Measurements from ENCODE around the gene MRPS16. TPM values are rescaled to one million over a fixed set of nuclear protein-coding genes. Genes with fewer than 3 reads are reported as not detected.
"Not testable (repeated sequence)": the region's sequence is repeated elsewhere in the genome, so short reads cannot be mapped to it uniquely, and the experiment has no call there.

Gene MRPS16
- total RNA-seq = 10 to 100 TPM; 78.8 to 82.1 TPM
- long read RNA-seq, transcript MRPS16-202 (3 exons, 2,634 nt) = major isoform, 47 of 59 reads
- long read RNA-seq, partial matches to known transcripts = 5 of 59 reads
- long read RNA-seq, other reads (novel, unspliced or antisense) = 7 of 59 reads

DNA sequence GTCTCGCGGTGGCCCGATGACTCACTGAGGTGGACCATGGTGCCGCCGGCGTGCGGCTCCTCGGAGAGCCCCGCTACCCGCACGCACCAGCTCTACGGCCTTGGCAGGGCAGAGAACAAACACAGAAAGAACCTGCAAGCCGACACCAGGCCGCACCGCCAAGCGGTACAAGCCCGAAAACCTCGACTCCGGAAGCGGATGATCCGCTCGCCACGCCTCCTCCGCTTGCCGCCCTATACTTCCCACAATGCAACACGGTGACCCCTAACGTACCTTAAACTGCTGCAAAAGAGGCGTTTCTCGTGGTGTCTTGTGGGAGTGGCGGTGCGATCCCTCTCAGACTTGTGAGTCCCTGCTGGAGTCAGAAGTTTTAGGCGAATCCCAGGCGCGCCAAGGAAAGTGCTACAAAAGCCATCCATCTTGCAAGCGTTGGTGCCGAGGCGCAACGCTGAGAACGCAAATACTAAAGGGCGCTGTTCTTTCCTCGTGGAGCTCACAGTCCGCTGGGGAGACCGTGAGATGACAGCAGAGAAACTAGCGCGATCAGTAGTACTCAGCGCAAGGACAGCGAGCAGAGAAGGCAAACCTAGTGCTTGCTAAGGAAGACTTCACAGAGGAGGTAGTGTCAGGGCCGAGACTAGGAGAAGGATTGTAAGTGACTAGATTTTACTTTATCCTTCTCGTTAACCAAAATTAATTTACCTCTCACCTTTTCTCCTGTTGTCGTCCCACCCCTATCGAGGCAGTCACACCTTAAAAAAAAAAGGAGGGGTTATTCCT is at the start of gene MRPS16:
MRPS16 (minus strand) TSS at position 200 of the 780 bp plus-strand sequence; CDS start at position 38, 162 bp downstream.
- intact Hi-C loops (cut with DNase I) = no loop called here
- peak; percentile 95 for DNase-seq
- ATAC-seq = peak; percentile 99 to 100

DNA sequence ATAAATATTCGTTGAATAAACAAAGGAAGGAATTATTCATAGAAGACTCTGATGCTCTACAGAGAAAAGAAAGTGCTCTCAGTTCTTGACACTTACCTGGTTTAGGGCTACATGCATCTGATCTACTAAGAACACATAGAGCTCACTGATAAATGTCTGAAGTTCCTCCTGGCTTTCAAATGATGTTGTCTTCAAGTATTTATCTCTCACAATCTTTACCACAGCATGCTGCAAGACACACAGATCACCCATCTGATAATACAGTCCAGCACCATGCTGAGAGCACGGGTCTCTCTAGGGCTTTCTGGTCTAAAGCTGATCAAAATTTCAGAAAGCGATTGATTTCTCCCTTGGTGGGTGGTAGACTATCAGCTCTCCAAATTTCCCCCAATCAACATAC is 44.5 kb upstream of the MRPS16 start:
- intact Hi-C loops (cut with DNase I) = no loop called here
- ATAC-seq (no peak), DNase-seq (no peak)

DNA sequence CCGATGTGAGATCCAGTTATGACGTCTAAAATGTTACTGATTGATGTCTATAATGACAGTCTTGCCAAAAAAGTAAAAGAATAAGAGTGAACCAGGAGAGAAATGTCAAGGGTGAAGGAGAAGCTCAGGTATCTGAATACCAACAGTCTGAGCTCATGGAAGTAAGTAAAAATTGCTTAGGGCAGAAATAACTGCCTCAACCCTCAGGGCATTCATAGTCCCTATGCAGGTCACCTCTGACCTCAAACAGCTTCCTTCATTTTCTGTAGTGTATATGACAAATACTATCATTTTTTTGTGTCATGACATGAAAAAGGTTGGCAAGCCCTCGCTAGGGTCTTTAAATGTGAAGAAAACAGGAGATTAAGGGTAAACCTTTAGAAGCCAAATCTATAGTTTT is 41.0 kb upstream of the MRPS16 start:
- intact Hi-C loops (cut with DNase I) = no loop called here
- DNase-seq (no peak), ATAC-seq (no peak)

DNA sequence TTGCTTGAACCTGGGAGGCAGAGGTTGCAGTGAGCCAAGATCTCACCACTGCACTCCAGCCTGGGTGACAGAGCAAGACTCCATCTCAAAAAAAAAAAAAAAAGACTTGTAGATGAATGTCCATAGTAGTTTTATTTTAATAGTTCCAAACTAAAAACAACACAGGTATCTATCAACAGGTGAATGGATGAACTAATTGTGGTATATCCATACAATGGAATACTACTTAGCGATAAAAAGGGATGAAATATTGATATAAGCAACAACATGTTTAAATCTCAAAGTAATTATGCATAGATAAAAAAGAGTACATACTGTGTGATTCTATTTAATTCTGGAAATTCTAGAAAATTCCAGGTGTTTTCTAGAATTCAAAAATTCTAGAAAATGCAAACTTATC is 37.5 kb upstream of the MRPS16 start:
- intact Hi-C loops (cut with DNase I) = no loop called here
- ATAC-seq = no peak
- no peak for DNase-seq

DNA sequence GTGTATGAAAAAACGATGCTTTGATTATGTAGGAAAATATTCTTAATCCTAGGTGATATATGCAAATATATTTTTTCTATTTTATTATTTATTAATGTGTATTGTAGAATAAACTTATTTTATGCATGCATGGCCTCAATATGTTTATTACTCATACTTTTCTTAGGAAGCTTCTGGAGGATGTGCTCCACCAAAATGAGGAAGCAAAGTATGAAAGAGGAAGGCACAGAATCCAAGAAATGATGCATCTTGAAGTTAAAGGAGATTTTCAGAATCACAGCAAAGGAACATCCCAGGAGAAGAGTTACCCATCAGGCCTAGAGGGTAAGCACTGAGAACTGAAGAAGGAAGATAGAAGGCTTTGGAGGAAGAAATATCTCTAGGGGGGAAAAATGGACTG is 35.0 kb upstream of the MRPS16 start:
- DNase-seq = no peak
- intact Hi-C loops (cut with DNase I) = no loop called here
- no peak for ATAC-seq

DNA sequence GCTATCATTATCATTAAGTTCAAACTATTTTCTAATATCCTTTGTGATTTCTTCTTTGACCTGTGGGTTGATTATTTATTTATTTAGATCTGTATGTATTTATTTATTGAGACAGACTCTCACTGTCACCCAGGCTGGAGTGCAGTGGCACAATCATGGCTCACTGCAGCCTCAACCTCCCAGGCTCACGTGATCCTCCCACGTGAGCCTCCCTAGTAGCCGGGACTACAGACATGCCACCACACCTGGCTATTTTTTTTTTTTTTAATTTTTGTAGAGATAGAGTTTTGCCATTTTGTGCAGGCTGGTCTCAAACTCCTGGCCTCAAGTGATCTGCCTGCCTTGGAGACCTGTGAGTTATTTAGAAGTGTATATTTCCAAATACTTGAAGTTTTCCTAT is 28.7 kb upstream of the MRPS16 start:
- intact Hi-C loops (cut with DNase I) = no loop called here
- DNase-seq (no peak), ATAC-seq (no peak)

DNA sequence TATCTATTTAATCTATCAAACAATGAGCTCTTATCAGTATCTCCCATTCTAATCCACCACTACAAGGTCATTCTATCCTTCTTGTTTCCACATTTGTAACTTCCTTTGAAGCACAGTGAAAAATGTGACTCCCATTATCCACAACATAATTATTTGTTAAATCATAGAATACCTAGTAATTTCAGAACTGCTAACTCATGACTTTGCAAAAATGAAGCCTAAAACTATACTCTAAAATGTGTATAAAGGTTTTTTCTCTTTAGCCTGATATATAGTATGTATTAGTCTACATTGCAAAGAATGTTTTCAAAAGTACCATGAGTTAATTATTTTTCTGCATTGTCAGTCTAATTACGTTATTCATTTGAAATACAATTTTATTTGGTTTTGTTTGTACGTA is 12.0 kb upstream of the MRPS16 start:
- intact Hi-C loops (cut with DNase I) = no loop called here
- ATAC-seq (no peak), DNase-seq (no peak)

DNA sequence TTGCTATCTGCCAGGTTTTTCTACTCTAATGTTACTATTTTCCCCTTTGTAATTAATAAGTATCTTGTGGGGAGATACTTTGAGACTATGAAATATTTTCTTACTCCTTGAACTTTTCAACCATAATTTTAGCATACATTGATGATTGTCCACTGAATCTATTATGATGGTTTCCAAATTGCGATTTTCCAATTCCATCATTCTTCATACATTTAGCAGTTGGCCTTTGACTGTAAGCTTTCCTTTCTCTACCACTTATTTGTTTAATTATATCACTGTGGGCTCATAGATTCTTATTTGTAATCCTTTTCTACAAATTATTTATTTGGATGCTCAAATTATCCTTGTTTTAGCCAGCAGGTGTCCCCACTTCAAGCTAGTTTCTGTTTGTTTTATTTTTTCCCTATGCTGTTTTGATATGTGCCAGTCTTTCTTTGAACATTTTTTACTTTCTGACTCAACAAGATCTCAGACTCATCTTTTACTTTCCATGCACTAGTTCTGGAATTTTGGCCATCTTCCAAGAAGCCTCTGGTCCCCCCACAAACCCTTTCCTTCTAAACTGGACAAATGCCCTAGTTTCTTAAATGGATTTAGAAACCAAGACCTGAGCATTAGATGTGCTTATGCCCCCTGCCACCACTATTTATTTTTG is 11.4 kb upstream of the MRPS16 start:
- intact Hi-C loops (cut with DNase I) = no loop called here
- DNase-seq = no peak
- ATAC-seq = no peak

DNA sequence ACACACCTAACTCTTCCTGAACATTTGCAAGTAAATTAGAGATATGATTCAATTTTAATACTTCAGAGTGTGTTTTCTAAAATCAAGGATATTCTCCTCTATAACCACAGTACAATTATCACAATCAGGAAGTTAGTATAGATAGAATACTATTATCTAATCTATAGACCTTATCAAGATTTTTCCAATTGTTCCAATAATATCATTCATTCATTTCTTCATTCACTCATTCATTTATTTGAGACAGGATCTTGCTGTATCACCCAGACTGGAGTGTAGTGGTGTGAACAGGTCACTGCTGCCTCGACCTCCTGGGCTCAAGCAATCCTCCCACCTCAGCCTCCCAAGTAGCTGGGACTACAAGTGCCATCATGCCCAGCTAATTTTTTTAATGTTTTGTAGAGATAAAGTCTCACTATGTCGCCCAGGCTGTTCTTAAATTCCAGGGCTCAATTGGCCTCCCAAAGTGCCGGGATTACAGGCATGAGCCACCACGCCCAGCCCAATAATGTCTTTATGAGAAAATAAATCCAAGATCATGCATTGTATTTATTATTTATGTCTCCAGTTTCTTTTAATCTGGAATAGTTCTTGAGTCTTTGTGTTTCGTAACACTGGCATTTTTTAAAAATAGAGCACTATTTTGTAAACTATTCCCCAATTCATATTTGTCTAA is 10.6 kb upstream of the MRPS16 start:
- intact Hi-C loops (cut with DNase I) = no loop called here
- ATAC-seq (no peak), DNase-seq (no peak)

DNA sequence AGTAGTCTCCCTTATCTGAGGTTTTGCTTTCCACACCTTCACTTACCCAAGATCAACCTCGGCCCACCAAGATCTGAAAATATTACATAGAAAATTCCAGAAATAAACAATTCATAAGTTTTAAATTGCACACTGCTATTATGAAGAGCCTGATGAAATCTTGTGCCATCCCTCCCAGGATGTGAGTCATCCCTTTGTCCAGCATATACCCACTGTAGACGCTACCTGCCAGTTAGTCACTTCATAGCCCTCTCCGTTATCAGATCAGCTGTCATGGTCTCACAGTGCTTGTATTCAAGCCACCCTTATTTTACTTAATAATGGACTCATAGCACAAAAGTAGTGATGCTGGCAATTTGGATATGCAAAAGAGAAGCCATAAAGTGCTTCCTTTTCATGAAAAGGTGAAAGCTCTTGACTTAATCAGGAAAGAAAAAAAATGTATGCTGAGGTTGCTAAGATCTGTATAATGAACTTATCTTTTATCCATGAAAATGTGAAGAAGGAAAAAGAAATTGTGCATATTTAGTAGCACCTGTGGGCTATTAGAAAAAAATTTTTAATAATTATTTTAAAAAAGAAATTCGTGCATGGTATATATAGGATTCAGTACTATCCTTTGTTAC is 9.8 kb upstream of the MRPS16 start:
- ATAC-seq = no peak
- intact Hi-C loops (cut with DNase I) = no loop called here
- no peak for DNase-seq

DNA sequence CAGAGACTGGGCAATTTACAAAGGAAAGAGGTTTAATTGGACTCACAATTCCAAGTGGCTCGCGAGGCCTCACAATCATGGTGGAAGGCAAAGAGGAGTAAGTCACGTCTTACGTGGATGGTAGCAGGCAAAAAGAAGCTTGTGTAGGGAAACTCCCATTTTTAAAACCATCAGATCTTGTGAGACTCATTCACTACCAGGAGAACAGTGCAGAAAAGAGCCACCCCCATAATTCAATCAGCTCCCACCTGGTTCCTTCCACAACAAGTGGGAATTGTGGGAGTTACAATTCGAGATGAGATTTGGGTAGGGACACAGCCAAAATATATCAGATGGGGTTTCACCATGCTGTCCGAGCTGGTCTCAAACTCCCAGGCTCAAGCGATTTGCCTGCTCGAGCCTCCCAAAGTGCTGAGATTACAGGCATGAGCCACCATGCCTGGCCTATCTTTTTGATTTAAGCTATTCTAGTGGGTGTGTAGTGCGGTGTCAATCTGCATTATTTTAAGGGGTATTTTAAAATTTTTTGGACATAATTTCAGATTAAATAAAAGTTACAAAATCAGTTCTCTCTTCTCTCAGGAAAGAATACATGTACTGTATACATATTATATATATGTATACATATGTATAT is 9.0 kb upstream of the MRPS16 start:
- ATAC-seq = no peak
- intact Hi-C loops (cut with DNase I) = no loop called here
- no peak for DNase-seq

DNA sequence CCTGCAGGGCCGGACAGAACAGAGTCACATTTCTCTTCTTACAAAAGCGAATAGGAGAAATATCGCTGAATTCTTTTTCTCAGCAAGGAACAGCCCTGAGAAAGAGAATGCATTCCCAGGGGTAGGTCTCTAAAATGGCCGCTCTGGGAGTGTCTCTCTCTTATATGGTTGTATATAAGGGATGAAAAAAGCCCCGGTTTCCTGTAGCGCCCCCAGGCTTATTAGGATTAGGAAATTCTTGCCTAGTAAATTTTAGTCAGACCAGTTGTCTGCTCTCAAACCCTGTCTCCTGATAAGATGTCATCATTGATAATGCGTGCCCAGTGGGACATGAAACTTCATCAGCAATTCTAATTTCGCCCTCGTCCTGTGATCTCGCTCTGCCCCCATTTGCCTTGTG is 6.2 kb upstream of the MRPS16 start:
- DNase-seq; ATAC-seq; intact Hi-C loops (cut with DNase I): not testable (repeated sequence)

DNA sequence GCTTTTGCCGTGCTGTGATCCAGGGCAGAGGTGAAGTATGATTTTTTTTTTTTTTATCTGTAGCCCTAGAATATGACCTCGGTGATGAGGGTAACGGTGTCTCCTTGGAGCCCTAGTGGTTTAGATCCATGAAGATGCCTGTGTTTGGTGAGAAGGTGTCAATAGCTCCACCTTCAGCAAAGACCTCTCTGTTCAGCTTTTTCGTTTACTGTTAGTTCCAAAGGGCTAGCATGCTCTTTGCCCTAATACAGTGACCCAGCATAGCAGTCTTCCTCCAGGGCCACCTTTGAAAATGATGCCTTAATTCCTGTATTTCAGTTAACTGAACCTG is 746 bp upstream of the MRPS16 start:
- ATAC-seq (no peak), DNase-seq (no peak)
- intact Hi-C loops (cut with DNase I) = no loop called here

DNA sequence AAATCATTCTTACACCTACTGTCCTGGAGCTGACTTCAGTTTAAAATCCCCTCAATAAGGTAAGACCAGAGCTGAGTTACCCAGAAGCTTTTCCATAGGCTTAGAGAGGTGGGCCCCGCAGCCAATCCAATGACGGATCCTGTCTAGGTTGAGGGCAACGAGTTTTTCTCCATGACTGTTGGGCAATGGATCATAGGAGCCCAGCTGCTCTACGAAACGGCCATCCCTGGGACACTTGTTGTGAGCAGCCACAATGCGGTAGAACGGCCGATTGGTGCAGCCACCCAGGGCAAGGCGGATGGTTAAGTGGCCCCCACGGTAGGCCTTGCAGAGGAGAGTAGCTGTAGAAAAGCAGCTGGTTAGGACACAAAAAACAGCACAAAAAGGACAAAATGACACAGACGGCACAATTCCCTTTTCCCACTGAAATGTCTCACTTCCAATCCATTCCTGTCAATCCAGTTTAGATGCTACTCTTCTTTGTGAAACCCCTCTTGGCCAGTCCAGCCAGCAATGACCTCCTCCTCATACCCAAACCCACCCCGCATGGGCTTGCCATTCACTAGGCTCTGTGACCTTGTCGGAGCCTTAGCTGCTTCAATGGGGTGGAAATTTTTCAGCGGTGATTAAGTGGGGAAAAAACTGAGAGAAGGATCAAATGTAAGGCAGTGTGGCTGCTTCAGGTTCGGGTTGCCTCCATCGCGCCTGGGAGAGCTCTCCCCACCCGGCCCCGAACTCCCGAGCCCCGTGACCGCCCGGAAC is 580 bp downstream of the MRPS16 start:
- peak; percentile 78 to 80 for ATAC-seq
- intact Hi-C loops (cut with DNase I) = no loop called here

DNA sequence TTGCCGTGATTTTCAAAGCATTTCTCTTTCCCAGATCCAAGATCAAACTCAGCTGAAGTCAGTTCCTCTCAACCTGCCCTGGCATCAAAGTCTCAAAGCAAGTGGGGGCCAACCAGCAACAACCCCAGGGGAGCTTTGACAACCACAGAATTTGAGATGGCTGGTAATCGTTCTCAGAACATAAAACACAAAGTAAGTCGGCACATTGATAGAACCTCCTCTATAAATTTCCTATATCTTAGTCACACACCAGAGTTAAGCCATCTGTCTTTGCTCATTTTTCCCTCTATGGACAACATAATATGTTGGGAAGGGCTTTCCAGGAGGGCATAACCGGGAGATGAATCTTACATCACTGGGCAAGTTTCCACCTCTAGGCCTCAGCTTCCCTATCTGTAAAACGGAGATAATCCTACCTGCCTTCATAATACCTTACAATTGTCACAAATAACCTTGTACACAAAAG is 4.2 kb downstream of the MRPS16 start:
- intact Hi-C loops (cut with DNase I) = no loop called here
- ATAC-seq = no peak
- DNase-seq = no peak

More for the DNA sequence above, 580 bp downstream of the MRPS16 start:
- DNase-seq = peak; percentile 18

DNA sequence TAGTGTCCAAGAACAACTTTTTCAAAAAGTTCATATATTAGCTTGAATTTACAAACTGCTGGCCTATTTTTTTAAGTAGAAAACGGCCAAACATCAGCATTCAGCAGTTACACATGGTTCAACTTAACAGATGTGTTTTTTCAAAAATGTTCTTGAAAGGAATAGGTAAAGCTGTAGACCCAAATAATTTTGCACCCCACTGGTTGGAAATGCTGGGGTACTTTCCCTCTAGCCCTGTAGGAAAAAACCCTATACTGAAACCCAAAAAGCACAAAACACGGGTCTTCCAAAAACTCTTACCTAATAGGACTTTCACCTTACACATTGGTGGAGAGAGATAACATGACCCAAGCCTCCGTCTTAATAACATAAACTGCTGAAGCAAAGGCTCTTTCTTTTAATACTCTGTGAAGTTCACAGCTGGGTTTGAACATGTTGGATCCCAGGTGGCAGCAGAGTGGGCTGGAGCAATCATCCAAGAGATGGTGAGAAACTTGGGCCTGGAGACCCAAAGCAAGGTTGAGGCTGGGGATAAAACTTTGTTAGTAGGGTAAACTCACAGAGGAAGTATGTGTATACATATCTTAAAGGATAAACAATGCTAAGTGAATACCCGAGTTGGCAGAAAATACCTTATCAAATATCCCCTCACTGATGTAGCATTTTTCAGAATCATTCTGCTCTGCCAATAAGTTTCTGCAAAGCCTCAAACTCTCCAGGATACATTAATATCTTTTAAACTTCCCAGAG is 4.8 kb downstream of the MRPS16 start:
- DNase-seq (no peak), ATAC-seq (no peak)
- intact Hi-C loops (cut with DNase I) = no loop called here

DNA sequence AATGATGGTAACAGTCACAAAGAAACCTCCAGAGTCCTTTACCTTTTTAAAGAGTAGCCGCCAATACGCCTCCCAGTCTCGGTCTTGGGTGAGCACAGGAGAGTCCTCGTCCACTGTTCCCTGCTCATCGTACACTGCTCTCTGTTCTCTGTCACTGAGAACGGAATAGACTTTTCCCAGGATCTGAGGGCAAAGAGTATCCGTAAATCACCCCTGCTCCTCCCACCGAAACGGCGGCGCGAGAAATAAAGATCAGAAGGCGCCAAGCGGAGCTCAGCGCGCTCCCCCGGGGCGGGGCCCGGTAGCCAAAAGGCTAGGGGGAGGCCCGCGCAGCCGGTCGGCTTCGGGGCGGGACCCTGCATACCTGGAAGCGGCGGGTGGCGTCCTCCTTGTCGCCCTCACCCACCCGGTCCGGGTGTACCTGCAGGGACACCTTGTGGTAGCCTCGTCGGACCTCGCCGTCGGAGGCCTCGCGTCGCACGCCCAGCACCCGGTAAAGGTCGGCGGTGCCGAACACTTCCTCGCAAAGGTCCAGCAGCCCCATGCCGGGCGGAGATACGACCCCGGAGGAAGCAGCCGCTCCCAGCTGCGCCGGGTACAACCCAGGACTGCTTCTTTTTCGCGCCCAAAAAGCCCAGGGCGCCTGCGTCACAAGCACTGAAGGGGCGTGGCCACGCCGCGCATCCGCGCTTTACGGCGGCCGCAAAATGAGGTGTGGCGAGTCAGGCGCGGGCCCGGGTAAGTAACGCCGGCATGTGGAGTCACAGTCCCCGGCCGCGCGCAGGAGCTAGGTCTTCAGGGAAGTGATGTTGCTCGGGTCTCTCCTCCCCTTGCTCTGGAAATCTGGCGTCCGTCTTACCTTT is 5.6 kb downstream of the MRPS16 start, which contains the start of gene DNAJC9:
DNAJC9 (minus strand) TSS at position 610 of the 863 bp plus-strand sequence; CDS start at position 544, 66 bp downstream.
- ATAC-seq = peak; percentile 94 to 97
- intact Hi-C loops (cut with DNase I) = no loop called here
- DNase-seq = peak; percentile 97

Measured in left cardiac atrium (tissue), 4 donors.